Measurements from ENCODE around the gene LITAF. TPM values are rescaled to one million over a fixed set of nuclear protein-coding genes. Genes with fewer than 3 reads are reported as not detected.
A peak's percentile ranks its signal among the peaks of the same experiment; 100 is the strongest.

The LITAF gene
- total RNA-seq, 4 donors from 2014 or later: 32.8 to 193 (median 101) TPM

- Histone ChIP-seq H3K27me3 (no peaks in the 10 kb centered on the region), H3K36me3 (no peaks in the 10 kb centered on the region), H3K4me3 (peak overlapping the region in 1 of 4 donors; percentile 28), H3K9me3 (no peaks in the 10 kb centered on the region), H3K27ac (peak overlapping the region; percentile 59 to 83 (median 80)), H3K4me1 (peaks cover 0 to 40% (median 19%) of the 10 kb centered on the region in 4 donors)
- 78 to 80% methylated on average over 1 to 10 of the region's 10 CpGs for WGBS, 2 donors (ENCODE audit: low coverage in 1 of 2)
- peak; percentile 74 for DNase-seq
- intact Hi-C loops (cut with DNase I; ENCODE audit: low total_unique reads): no loop called here
- in situ Hi-C loops (cut with MboI; ENCODE audit: low pct_ligation_motif_present in 1 of 4, low pct_unique_long_range_greater_than_20kb in 1 of 4, low sequenced_read_pairs in 3 of 4): loop anchor here in 1 of 4 donors (25.0 kb wide), 1 partner anchor 223 kb away; no protein-coding TSS in a partner anchor
- TF ChIP-seq POLR2AphosphoS5 (IDR thresholded peaks at IDR 0.05): peak in 2 of 3 donors; percentile 64 to 66
- TF ChIP-seq POLR2A (IDR thresholded peaks at IDR 0.05): peak; percentile 48
- TF ChIP-seq EP300 (IDR thresholded peaks at IDR 0.05; ENCODE audit: low read depth): no peak
Measured at GRCh38 chr16:11635113-11635652, 48.5 kb upstream of the LITAF start.

- intact Hi-C loops (cut with DNase I; ENCODE audit: low total_unique reads): loop anchor here (5.0 kb wide), 1 partner anchor 47 kb away; the partner anchor contains the start of gene LITAF
- in situ Hi-C loops (cut with MboI; ENCODE audit: low pct_ligation_motif_present in 1 of 4, low pct_unique_long_range_greater_than_20kb in 1 of 4, low sequenced_read_pairs in 3 of 4): loop anchor here in 1 of 4 donors (25.0 kb wide), 1 partner anchor 222 kb away; no protein-coding TSS in a partner anchor
- Histone ChIP-seq H3K36me3 (no peaks in the 10 kb centered on the region), H3K4me1 (peaks cover 0 to 45% (median 19%) of the 10 kb centered on the region in 4 donors), H3K4me3 (no peak overlapping the region), H3K27me3 (no peaks in the 10 kb centered on the region), H3K27ac (no peak overlapping the region), H3K9me3 (no peaks in the 10 kb centered on the region)
- TF ChIP-seq, protein P1, sequence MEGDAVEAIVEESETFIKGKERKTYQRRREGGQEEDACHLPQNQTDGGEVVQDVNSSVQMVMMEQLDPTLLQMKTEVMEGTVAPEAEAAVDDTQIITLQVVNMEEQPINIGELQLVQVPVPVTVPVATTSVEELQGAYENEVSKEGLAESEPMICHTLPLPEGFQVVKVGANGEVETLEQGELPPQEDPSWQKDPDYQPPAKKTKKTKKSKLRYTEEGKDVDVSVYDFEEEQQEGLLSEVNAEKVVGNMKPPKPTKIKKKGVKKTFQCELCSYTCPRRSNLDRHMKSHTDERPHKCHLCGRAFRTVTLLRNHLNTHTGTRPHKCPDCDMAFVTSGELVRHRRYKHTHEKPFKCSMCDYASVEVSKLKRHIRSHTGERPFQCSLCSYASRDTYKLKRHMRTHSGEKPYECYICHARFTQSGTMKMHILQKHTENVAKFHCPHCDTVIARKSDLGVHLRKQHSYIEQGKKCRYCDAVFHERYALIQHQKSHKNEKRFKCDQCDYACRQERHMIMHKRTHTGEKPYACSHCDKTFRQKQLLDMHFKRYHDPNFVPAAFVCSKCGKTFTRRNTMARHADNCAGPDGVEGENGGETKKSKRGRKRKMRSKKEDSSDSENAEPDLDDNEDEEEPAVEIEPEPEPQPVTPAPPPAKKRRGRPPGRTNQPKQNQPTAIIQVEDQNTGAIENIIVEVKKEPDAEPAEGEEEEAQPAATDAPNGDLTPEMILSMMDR (IDR thresholded peaks at IDR 0.05): no peak
- TF ChIP-seq POLR2A (IDR thresholded peaks at IDR 0.05) (no peak), EP300 (IDR thresholded peaks at IDR 0.05; ENCODE audit: low read depth) (no peak), POLR2AphosphoS5 (IDR thresholded peaks at IDR 0.05) (no peak)
- no peak for DNase-seq
- WGBS, 2 donors (ENCODE audit: low coverage in 1 of 2): 78 to 85% methylated on average over 4 to 6 of the region's 6 CpGs
Measured at GRCh38 chr16:11634312-11634711, 47.6 kb upstream of the LITAF start.

- H3K9me3 ChIP-seq: no peaks in the 10 kb centered on the region
- H3K4me3 ChIP-seq: no peak overlapping the region
- no peaks in the 10 kb centered on the region for H3K36me3 ChIP-seq
- intact Hi-C loops (cut with DNase I; ENCODE audit: low total_unique reads): loop anchor here (5.0 kb wide), 1 partner anchor 46 kb away; the partner anchor contains the start of gene LITAF
- in situ Hi-C loops (cut with MboI; ENCODE audit: low pct_ligation_motif_present in 1 of 4, low pct_unique_long_range_greater_than_20kb in 1 of 4, low sequenced_read_pairs in 3 of 4): loop anchor here in 1 of 4 donors (25.0 kb wide), 1 partner anchor 221 kb away; no protein-coding TSS in a partner anchor
- TF ChIP-seq EP300 (IDR thresholded peaks at IDR 0.05; ENCODE audit: low read depth): no peak
- TF ChIP-seq, protein P1 (IDR thresholded peaks at IDR 0.05): no peak
- TF ChIP-seq POLR2A (IDR thresholded peaks at IDR 0.05): no peak
- no peak for TF ChIP-seq POLR2AphosphoS5 (IDR thresholded peaks at IDR 0.05)
- H3K4me1 ChIP-seq: peaks cover 0 to 51% (median 19%) of the 10 kb centered on the region in 4 donors
- no peaks in the 10 kb centered on the region for H3K27me3 ChIP-seq
- 79 to 80% methylated on average over 1 to 3 of the region's 3 CpGs for WGBS, 2 donors (ENCODE audit: low coverage in 1 of 2)
- no peak for DNase-seq
- H3K27ac ChIP-seq: peak overlapping the region; percentile 43 to 61 (median 58)
Measured at GRCh38 chr16:11633113-11633512, 46.4 kb upstream of the LITAF start.

DNA sequence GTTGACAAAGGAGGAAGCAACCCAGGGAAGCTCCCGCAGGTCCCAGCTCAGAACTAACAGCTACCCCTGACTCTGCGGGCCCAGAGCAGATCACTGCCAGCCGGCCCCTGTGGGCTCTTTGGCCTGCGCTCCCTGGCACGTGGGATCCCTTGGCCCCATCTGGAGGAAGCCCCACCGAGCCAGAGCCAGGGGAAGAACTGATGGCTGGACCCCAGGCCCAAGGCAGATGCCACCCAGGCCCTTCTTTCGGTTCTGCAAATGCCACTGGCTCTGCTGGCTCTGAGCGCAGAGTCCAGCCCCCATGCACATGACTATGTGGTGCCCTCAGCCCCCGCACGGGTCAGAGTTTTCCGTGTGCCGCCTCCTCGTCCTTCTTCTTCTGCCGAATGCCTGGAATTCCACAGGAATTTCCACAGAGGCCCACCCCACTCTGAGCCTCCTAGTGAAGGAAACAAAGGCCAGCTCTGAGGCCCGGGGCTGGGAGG, 45.8 kb upstream of the LITAF start:
- DNase-seq: peak; percentile 35
- in situ Hi-C loops (cut with MboI; ENCODE audit: low pct_ligation_motif_present in 1 of 4, low pct_unique_long_range_greater_than_20kb in 1 of 4, low sequenced_read_pairs in 3 of 4) (loop anchor here in 1 of 4 donors (25.0 kb wide), 1 partner anchor 220 kb away; no protein-coding TSS in a partner anchor), intact Hi-C loops (cut with DNase I; ENCODE audit: low total_unique reads) (loop anchor here (5.0 kb wide), 1 partner anchor 45 kb away; the partner anchor contains the start of gene LITAF)
- H3K4me3 ChIP-seq: no peak overlapping the region
- peak; percentile 14 to 31 (median 29) for TF ChIP-seq POLR2AphosphoS5 (IDR thresholded peaks at IDR 0.05)
- TF ChIP-seq POLR2A (IDR thresholded peaks at IDR 0.05): no peak
- peaks cover 0 to 51% (median 19%) of the 10 kb centered on the region in 4 donors for H3K4me1 ChIP-seq
- no peaks in the 10 kb centered on the region for H3K27me3 ChIP-seq
- H3K36me3 ChIP-seq: no peaks in the 10 kb centered on the region
- 68 to 80% methylated on average over 1 to 15 of the region's 15 CpGs for WGBS, 2 donors (ENCODE audit: low coverage in 1 of 2)
- H3K9me3 ChIP-seq: no peaks in the 10 kb centered on the region
- peak overlapping the region; percentile 43 to 61 (median 58) for H3K27ac ChIP-seq

DNA sequence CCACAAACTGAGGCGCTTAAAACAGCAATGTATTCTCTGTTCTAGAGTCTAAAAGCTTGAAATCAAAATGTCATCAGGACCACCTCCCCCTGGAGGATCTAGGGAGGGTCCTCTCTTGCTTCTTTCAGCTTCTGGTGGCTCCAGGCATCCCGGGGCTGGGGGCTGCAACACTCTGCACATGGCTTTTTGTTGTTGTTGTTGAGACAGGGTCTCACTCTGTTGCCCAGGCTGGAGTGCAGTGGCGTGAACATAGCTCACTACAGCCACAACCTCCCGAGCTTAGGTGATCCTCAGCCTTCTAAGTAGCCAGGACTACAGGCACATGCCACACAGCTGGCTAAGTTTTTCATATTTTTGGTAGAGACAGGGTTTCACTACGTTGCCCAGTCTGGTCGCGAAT, 44.5 kb upstream of the LITAF start:
- Histone ChIP-seq H3K27me3 (no peaks in the 10 kb centered on the region), H3K4me3 (no peak overlapping the region), H3K36me3 (no peaks in the 10 kb centered on the region), H3K9me3 (no peaks in the 10 kb centered on the region), H3K27ac (no peak overlapping the region), H3K4me1 (peaks cover 0 to 45% (median 19%) of the 10 kb centered on the region in 4 donors)
- intact Hi-C loops (cut with DNase I; ENCODE audit: low total_unique reads): loop anchor here (5.0 kb wide), 1 partner anchor 44 kb away; the partner anchor contains the start of gene LITAF
- in situ Hi-C loops (cut with MboI; ENCODE audit: low pct_ligation_motif_present in 1 of 4, low pct_unique_long_range_greater_than_20kb in 1 of 4, low sequenced_read_pairs in 3 of 4): loop anchor here in 1 of 4 donors (25.0 kb wide), 1 partner anchor 219 kb away; no protein-coding TSS in a partner anchor
- 87% methylated on average over 7 of the region's 7 CpGs; no CpG with 5 or more reads in 1 of the 2 donors for WGBS, 2 donors (ENCODE audit: low coverage in 1 of 2)
- TF ChIP-seq, protein P1 (IDR thresholded peaks at IDR 0.05): no peak
- TF ChIP-seq EP300 (IDR thresholded peaks at IDR 0.05; ENCODE audit: low read depth): no peak
- no peak for TF ChIP-seq POLR2AphosphoS5 (IDR thresholded peaks at IDR 0.05)
- TF ChIP-seq POLR2A (IDR thresholded peaks at IDR 0.05): no peak
- DNase-seq: no peak
